COR-L47 (cell line): ENCODE data around the gene CHST15.

Source experiments
- DNase-seq: peaks from one replicate; lab custom pipeline; 2025; lab: John Stamatoyannopoulos, UW

CHST15 gene

GRCh38 chr10:124030061-124030460, 63.3 kb downstream of the CHST15 start:
- DNase-seq: no peak

DNA sequence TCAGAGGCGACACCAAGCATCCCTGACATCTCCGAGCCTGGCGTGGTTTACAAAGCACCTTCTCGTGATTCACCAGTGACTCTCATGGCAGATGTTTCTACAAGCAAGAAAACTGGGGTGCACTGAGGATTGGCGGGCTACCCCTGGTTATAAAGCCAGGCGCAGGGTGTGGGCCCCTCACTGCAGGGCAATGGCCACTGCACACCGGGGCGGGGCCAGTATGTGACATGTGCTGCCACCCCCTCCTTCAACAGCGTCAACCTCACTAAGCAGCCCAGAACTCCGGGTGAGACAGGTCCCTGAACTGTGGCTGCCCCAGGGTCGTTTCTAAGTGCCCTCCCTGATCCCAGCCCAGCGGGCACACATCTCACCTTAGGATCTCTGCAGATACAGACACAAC, 63.8 kb downstream of the CHST15 start:
- no peak for DNase-seq

DNA sequence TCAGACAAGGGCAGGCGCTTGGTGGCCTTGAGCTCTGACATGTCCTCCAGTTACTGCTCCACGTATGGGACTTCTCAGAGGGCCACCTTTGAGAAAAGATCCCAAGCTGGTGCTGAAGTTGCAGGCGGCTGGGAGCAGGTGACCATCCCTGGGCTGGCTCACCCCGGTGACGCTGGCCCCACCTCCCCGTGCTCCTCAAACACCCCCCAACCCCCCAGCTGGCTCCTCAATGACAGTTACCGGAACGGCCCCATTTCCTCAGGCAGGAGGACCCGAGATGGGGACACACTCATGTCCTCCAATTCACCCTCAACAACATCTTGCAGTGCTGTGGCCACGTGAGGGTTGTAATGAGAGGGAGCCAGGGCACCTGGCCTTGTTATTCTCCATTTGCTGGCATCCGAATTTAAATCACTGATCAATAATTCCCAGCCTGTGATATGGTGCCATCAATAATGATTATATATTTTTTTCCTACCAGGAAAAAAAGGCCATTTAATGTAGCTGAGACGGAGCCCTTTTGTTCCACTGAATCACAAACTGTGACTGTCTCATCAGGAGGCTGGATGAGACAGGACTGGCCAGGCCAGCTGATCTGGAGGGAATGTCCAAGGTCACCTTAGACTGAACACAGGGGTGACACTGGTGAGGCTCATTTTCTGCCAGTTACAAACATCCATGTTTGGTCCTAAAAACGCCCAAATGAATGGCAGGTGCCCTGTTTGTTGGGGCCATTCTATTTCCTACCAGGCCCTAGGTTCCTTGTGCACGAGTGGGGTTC, 64.5 kb downstream of the CHST15 start:
- DNase-seq: no peak

DNA sequence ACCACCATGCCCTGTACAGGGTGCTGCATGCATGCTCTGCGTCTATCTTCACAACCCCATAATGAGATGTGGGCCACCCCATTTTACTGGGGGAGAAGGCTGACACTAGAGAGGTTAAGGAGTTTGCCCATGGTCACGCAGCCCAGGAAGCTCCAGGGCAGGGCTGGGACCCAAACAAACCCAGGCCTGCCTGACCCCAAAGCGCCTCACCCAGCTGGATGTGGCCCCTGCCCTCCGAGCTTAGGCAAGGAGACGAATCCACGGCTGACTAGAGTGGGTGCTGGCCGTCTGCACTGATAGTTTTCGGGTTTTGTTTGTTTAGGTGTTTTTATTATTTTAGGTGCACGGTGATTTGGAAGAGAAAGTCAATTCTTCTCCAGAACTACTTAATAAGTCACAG, 65.7 kb downstream of the CHST15 start:
- no peak for DNase-seq

DNA sequence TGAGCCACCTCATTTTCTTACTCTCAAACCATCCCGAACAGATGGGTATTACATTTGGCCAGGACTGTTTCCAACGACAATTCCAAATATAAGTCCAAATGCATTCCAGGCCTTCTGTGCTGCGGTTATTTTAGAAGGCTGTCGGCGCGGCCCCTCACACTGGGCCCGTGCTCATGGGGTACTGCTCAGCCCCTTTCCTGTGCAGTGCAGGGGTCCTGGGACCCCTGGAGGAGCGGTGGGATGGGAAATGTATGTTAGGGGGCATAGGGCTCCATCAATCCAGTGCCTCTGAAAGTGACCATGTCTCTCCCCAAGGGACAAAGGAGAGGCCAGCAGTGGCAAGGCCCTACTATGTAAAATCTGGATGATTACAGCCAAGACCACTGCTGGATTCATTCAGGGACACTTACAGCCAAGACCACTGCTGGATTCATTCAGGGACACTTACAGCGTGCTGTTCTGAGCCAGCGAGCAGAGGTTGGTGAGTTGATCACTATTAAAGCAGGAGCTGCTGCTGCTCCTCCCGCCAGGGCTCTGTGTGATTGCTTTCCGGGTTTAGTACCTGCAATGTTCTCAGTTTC, 66.3 kb downstream of the CHST15 start:
- no peak for DNase-seq

DNA sequence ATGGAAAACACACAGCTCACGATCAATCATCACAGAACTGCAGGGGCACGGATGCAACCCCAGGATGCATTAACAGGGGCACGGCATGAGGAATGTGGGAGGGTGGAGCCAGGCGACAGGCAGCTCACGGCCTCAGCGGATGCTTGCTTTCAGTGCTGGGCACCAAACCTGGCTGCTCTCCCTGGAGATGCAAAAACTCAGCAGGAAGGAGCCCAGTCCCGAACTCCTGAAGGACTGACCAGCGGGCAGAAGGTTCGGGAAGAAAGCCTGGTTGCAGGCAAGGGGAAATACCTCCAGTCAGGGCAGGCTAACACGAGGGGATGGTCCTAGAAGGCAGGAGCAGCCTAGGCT, 66.8 kb downstream of the CHST15 start:
- no peak for DNase-seq

- DNase-seq: no peak
Observed at GRCh38 chr10:124025660-124026588, 67.5 kb downstream of the CHST15 start.

GRCh38 chr10:124025152-124025551, 68.2 kb downstream of the CHST15 start:
- no peak for DNase-seq

DNA sequence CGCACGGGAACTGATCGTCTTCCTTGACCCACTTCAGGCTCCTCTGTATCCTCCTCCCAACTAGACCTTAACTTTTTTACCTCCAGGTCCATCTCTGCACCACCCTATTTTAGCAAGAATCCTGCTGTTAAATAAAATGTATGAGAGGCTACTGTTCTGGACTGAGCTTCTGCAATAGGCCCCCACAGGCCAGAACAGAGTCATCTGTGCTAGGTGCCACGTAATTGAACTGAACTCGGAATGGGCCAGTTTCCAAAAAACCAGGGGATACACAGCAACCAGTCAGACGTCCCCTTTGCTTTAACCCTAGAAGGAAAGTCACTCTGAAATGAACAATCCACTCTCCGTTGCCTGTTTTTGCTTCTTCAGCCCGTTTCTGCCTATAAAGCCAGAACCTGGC, 71.3 kb downstream of the CHST15 start:
- no peak for DNase-seq

DNA sequence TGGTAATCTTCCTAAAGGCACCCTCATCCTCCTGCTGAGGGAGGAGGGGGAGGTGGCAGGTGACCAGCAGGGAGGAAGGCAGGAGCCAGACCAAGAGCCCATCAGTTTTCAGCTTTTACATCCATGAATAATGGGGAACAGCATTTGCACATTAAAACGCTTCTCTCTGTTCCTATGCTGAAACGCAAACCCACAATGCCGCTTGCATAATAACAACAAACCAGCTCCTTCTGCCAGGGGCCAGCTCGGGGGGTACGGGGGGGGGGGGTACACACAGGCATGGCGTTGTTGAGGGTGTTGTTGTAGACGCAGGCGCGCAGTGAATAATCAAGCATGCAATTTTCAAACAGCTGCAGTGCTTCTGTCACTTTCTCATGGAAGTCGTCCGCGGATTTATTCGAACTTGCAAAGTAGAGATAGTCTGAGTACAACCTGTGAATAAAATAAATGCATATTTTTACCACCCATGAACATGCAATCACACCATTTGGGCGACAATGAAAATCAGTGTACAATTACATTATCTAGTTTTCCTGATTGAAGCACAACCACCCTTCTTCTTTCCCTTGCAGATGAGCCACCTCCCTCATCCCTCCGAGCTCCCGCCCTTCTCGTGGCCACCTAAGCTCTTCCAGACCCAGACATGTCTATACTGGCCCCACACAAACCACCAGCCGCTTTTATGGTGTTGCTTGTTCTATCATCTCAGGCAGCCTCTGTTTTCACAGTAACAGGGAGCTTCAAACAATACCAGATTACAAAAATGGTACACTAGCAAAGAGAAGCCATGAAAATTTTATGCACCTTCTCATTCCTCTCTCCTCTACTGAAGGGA, 72.2 kb downstream of the CHST15 start:
- DNase-seq: no peak

DNA sequence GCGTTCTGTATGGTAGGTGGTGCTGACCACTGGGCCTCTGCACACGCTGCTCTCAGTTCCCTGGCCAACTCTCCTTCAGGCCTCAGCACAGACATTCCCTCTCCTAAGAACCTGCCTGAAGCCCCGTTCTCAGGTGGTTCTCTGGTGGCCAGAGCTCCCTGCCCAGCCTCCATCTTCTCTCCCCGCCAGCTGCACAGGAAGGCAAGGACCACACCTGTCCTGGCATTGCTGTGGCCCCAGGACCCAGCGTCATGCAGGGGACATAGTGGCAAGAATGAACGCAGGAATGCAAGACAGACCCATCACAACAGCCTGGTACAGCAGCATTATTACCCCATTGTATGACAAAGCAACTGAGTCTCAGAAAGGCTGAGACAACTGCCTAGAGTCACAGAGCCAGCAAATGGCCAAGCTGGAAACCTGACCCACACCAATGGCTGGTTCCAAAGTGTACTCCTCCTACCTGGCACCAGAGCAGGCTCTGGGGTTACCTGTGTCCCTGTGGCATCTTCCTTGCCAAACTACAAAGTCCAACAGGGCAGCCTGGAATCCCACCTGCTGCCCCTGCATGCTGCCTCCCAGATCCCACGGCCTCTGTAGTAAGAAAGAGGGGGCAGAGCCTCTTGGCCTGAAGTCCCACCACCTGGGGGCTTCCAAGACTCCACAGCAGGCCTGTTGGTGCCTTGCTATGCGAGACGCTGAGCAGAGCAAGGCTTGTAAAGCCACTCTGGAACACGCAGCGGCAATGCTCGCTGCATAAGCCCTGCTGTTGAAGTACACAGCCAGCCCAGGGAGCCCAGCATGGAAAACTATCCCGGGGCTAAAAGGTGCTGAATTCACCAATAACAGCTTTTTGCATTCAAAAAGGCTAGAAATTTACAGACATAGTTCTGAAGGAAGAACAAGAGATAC, 73.3 kb downstream of the CHST15 start:
- no peak for DNase-seq

DNA sequence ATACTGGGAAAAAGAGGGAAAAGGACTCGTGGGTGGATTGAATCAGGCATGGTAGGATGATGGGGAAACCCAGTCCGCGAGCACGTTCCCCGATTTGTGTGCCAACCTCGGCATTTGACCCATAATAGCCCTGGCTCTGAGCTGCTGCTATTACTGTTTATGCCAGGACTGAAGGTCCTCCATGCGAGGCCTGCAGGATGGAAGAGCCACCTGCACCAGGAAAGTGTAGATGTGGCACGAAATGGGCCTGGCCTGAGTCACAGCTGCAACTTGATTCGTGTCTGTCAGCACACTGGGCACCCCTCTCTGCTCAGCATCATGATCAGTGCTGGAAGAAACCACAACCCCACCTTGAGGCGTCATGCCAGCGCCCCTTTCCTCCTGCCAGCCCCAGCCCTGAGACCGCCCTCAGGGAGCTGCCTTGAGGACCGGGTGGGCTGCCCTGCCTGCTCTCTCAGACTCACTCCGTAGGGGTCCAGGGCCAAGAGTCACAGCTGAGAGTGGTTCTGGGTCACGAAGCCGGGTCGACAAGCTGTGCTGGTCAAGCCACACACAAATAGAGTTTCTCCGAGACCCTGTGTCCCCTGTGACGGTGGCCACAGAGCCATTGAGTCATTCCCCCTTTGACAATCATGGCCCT, 74.4 kb downstream of the CHST15 start:
- DNase-seq: no peak

DNA sequence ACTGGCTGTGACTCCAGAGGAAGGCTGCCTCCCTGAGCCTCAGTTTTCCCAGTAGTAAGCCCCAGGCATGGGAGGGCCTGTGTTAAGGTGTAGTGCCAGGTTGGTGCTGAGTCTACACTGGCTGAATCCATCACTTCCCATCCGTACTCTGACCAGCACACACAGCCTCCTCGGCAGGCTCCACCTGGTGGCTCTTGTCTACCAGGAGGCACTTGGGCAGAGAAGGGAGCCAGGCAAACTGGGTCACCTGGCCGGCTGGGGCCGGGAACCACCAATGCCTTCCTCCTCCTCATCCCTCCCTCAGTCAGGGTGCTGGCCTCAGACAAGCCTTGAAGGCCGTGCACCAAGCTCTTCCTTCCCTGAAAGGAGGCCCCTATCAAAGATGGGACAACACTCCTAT, 75.7 kb downstream of the CHST15 start:
- DNase-seq: no peak

DNA sequence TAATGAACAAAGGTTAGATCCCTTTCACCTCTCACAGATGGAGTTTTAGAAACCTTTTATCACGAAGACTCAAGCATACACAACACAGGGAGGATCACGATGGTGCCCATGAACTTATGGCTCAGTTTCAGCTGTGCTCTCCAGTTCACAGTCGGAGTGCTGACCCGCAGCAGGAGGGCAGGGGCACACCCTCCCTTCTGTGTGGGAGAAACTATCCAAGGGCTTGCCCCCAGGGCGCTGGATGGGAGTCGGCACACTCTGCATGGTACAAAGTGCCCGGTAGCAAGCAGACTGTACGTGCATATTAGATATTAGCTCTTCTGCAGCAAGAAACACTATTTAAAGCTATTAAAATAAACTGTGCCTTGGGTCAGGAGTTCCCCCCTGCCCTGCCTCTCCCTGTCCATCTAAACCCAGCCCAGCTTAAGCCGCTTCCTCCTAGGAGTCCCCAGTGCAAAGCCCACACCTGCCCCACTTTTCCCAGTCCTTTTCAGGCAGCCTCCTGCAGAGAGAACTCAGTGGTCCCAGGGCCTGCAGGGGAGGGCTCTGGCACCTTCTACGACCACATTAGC, 76.5 kb downstream of the CHST15 start:
- no peak for DNase-seq

GRCh38 chr10:124015991-124016390, 77.4 kb downstream of the CHST15 start:
- DNase-seq: no peak

- DNase-seq: no peak
Observed at GRCh38 chr10:124014416-124015154, 78.8 kb downstream of the CHST15 start.

GRCh38 chr10:124013916-124014315, 79.5 kb downstream of the CHST15 start:
- DNase-seq: no peak

DNA sequence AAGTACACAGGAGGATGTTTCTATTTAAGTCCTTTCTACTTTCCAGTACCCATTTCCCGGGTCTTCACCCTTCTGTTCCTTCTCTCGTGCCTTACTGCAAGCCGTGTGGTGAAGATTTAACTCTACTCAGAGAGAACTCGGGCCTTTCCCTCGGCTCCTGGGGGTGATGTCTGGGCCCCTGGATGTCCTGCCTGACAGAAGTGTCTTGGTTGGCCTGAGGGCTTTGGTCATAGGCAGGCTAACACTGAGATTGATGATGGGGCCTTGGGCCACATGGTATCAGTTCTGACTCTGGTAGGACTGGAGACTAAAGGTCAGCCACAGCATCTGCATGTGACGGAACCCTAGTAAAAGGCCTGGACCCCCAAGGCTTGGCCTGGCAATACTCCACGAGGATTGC, 80.4 kb downstream of the CHST15 start:
- no peak for DNase-seq

DNA sequence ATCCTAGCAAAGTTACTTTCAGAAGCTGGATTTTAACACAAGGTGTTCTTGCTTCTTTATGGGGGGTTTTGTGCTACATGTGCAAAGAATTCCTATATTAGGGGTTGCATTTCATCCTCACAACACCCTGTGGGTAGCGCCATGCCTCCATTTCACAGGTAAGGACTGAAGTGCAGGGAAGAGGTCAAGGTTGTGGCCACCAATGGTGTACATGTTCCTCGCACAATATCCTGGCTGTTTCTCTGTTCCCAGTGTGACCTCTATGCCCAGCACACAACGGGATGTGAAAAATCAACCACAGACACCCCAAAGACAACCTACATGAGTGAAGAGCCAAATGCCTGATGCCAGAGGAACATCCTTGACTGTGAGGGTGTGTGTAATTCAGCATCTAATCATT, 80.8 kb downstream of the CHST15 start:
- no peak for DNase-seq
